Activated T-helper 1 cell treated with anti-CD3 and anti-CD28 coated beads, Interleukin-12 subunit alpha, Interleukin-12 subunit beta, Interleukin-2, Interleukin-4 antibody, amounts not matched to agents 30 ng/mL and 10 ng/mL and 1 ng/mL, durations not matched to agents 14 hours and 24 hours and 36 hours (primary cell): Measurements from ENCODE around the gene RNASE13. TPM values are rescaled to one million over a fixed set of nuclear protein-coding genes. Genes with fewer than 3 reads are reported as not detected.
"Not testable (repeated sequence)": the region's sequence is repeated elsewhere in the genome, so short reads cannot be mapped to it uniquely, and the experiment has no call there.

Source experiments
- DNase-seq: peaks from one replicate; pipeline ENCODE4 v3.0.0; 2021; ENCODE audit warnings: low spot score
- H3K27ac Mint-ChIP-seq: one replicate; pipeline ENCODE4 v1.8.0; 2021; ENCODE audit warnings: mild to moderate bottlenecking, mixed read lengths
- H3K27me3 Mint-ChIP-seq: one replicate; pipeline ENCODE4 v1.8.0; 2022; ENCODE audit warnings: mild to moderate bottlenecking, moderate library complexity, mixed read lengths; ENCODE audit not compliant: insufficient read depth
- H3K36me3 Mint-ChIP-seq: one replicate; pipeline ENCODE4 v1.8.0; 2021; ENCODE audit warnings: low read depth, mixed read lengths
- H3K4me1 Mint-ChIP-seq: one replicate; pipeline ENCODE4 v1.8.0; 2021; ENCODE audit warnings: low read depth, mixed read lengths
- H3K4me3 Mint-ChIP-seq: one replicate; pipeline ENCODE4 v1.8.0; 2021; ENCODE audit warnings: mild to moderate bottlenecking, moderate library complexity, mixed read lengths
- H3K9me3 Mint-ChIP-seq: one replicate; pipeline ENCODE4 v1.8.0; 2021; ENCODE audit warnings: mixed read lengths
- intact Hi-C: fragments of 100-400 bp; cut with micrococcal nuclease; formaldehyde crosslinking; loops from one replicate; pipeline ENCODE4 v1.15.1; 2024
- total RNA-seq: library from RNA; stranded (reverse); gene quantifications from 2 replicates; pipeline ENCODE4 v1.2.3, GENCODE V29; 2022

Gene RNASE13
- total RNA-seq, 1 donor from 2014 or later = not detected

DNA sequence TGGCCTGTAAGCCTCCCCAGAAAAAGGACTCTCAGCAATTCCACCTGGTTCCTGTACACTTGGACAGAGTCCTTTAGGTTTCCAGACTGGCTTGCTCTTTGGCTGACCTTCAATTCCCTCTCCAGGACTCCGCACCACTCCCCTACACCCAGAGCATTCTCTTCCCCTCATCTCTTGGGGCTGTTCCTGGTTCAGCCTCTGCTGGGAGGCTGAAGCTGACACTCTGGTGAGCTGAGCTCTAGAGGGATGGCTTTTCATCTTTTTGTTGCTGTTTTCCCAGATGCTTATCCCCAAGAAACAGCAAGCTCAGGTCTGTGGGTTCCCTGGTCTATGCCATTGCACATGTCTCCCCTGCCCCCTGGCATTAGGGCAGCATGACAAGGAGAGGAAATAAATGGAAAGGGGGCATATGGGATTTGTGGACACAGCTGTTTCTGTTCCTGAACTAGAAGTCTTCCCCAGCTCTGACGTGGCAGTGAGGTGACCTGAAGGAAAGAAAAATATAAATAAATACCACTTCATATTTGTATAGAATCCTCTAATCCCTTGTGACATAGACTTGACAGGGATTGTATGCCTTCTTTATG lies 8.9 kb upstream of the RNASE13 start:
- no peak overlapping the region for H3K4me3 Mint-ChIP-seq
- H3K4me1 Mint-ChIP-seq = no peaks in the 10 kb centered on the region
- intact Hi-C loops = no loop called here
- no peaks in the 10 kb centered on the region for H3K36me3 Mint-ChIP-seq
- no peak overlapping the region for H3K27ac Mint-ChIP-seq
- peaks cover 18% of the 10 kb centered on the region for H3K27me3 Mint-ChIP-seq
- no peak for DNase-seq
- no peaks in the 10 kb centered on the region for H3K9me3 Mint-ChIP-seq

DNA sequence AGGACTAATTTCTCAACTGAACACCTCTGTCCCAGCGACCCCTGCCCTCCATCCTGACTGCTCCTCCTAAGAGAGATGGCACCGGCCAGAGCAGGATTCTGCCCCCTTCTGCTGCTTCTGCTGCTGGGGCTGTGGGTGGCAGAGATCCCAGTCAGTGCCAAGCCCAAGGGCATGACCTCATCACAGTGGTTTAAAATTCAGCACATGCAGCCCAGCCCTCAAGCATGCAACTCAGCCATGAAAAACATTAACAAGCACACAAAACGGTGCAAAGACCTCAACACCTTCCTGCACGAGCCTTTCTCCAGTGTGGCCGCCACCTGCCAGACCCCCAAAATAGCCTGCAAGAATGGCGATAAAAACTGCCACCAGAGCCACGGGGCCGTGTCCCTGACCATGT lies 8.3 kb upstream of the RNASE13 start:
- Mint-ChIP-seq H3K4me3 (no peak overlapping the region), H3K4me1 (no peaks in the 10 kb centered on the region), H3K27ac (no peak overlapping the region), H3K36me3 (no peaks in the 10 kb centered on the region), H3K27me3 (peaks cover 20% of the 10 kb centered on the region), H3K9me3 (no peaks in the 10 kb centered on the region)
- intact Hi-C loops = no loop called here
- DNase-seq = no peak

DNA sequence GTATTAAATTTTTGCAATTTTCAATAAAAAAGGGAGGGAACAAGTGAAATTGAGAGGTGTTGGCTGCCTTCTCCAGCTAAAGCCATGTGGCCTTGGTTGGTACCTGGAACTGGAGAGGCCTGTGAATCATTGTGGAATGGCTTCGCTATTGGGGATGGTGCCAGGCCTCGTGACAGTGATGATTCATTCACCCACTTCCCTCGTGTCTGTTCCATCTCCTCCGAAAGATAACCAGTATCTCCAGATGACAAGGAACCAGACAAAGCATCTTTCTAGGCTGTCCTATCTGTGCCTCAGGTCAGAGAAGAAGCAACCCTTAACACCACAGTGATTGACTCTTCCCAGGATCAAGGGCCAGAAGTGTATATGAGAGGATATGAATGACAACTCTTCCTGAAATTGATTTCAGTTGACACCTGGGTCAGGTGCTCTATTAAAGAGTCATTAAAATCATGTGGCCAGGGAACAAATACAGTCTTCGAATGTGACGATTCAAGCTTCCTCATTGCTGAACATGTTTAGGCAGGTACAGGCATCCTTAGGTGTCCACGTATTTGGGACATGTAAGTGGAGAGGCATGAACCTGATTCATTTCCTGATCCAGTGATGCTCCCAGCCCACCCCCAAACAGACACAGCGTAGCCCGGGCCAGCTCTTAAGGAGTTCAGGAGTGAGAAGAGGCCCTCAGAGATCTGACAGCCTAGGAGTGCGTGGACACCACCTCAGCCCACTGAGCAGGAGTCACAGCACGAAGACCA lies 7.2 kb upstream of the RNASE13 start, which contains the start of gene RNASE7:
Gene RNASE7 (plus strand): TSS at position 687 of the 758 bp plus-strand sequence. CDS start 631 bp downstream, outside the sequence.
- no peaks in the 10 kb centered on the region for H3K36me3 Mint-ChIP-seq

DNA sequence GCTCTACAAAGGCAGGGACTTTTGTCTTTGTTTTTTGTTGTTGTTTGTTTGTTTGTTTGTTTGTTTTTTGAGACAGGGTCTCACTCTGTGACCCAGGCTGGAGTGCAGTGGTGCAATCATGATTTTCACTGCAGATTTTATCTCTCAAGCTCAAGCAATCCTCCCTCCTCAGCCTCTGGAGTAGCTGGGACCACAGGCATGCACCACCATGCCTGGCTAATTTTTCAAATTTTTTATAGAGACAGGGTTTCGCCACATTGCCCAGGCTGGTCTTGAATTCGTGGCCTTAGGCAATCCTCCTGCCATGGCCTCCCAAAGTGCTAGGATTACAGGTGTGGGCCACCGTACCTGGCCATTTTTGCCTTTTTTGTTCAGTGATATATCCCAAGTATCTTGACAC lies 6.3 kb upstream of the RNASE13 start:
- intact Hi-C loops = loop anchor here (1.0 kb wide), 1 partner anchor 27 kb away; no protein-coding TSS in a partner anchor
- not testable (repeated sequence) for H3K36me3 Mint-ChIP-seq, H3K4me3 Mint-ChIP-seq, DNase-seq, H3K9me3 Mint-ChIP-seq, H3K4me1 Mint-ChIP-seq, H3K27ac Mint-ChIP-seq
- H3K27me3 Mint-ChIP-seq = peaks cover 23% of the 10 kb centered on the region

More for the DNA sequence above, 7.2 kb upstream of the RNASE13 start, which contains the start of gene RNASE7:
- no peak for DNase-seq
- intact Hi-C loops = no loop called here
- Mint-ChIP-seq H3K4me1 (no peaks in the 10 kb centered on the region), H3K4me3 (no peak within 1 kb of the TSS), H3K9me3 (no peaks in the 10 kb centered on the region), H3K27me3 (peaks cover 20% of the 10 kb centered on the region), H3K27ac (no peak within 1 kb of the TSS)

DNA sequence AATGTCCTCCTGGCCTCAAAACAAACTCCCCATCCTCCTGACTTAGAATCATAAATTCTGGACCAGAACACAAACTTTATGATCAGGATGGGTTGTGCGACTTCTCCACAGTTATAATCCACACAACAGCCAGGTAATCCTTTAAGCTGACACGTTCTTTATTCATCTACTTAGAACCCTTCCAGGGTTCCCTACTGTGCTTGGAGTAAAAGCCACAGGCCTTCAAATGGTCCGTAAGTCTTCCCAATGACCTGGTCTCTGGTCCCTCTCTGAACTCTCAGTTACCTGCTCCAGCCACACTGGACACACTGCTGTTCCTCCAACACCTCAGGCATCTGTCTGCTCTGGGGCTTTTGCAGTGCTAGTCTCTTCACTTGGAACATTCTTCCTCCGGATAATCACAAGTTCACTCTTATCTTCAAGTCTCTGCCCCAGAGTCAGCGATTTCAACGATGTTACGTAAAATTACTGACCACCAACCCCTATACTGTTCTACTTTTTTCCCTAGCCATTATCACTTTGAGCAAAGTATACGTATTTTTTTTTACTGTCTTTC lies 5.8 kb upstream of the RNASE13 start:
- Mint-ChIP-seq H3K36me3 (no peaks in the 10 kb centered on the region), H3K27me3 (peaks cover 23% of the 10 kb centered on the region), H3K9me3 (no peaks in the 10 kb centered on the region), H3K4me1 (no peaks in the 10 kb centered on the region), H3K4me3 (no peak overlapping the region), H3K27ac (no peak overlapping the region)
- DNase-seq = no peak
- intact Hi-C loops = loop anchor here (1.0 kb wide), 1 partner anchor 26 kb away; no protein-coding TSS in a partner anchor

DNA sequence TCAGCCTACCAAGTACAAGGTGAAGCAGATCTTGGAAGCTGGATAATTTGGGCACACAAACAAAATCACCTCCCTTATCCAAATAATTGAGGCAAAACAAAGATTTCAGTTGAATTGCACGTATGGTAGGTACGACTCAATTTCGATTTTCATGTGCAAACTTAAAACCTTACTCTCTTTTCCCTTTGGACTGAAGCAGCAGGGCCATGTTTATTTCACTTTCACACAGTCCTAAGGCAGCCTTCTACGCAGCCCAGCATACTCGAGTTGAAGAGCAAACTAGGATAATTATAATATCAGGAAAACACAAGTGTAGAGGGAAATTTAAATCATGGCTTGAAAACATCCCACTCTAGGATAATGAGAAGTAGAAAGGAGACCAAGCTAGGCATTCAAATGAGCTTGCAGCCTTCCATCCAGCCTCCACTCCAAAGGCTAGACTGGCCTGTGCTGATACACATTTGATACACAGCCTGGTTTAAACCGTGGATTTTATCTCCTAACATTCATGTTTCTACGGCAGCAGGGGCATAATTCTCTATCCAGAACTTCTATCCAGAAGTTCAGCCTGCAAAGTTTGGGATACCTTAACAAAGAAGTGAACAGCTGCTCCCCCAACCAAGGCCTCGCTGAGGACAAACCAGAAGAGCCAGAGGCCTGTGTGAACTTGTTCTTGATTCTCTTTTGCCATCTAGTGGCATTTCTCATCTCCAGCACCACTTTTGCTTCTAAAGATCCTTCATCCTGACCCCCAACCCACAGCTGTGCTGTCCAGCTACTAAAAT lies 5.2 kb upstream of the RNASE13 start:
- no peak overlapping the region for H3K27ac Mint-ChIP-seq
- intact Hi-C loops = loop anchor here (1.0 kb wide), 1 partner anchor 25 kb away; no protein-coding TSS in a partner anchor
- no peaks in the 10 kb centered on the region for H3K4me1 Mint-ChIP-seq
- no peak overlapping the region for H3K4me3 Mint-ChIP-seq
- no peaks in the 10 kb centered on the region for H3K36me3 Mint-ChIP-seq
- DNase-seq = no peak
- H3K27me3 Mint-ChIP-seq = peaks cover 20% of the 10 kb centered on the region
- no peaks in the 10 kb centered on the region for H3K9me3 Mint-ChIP-seq

DNA sequence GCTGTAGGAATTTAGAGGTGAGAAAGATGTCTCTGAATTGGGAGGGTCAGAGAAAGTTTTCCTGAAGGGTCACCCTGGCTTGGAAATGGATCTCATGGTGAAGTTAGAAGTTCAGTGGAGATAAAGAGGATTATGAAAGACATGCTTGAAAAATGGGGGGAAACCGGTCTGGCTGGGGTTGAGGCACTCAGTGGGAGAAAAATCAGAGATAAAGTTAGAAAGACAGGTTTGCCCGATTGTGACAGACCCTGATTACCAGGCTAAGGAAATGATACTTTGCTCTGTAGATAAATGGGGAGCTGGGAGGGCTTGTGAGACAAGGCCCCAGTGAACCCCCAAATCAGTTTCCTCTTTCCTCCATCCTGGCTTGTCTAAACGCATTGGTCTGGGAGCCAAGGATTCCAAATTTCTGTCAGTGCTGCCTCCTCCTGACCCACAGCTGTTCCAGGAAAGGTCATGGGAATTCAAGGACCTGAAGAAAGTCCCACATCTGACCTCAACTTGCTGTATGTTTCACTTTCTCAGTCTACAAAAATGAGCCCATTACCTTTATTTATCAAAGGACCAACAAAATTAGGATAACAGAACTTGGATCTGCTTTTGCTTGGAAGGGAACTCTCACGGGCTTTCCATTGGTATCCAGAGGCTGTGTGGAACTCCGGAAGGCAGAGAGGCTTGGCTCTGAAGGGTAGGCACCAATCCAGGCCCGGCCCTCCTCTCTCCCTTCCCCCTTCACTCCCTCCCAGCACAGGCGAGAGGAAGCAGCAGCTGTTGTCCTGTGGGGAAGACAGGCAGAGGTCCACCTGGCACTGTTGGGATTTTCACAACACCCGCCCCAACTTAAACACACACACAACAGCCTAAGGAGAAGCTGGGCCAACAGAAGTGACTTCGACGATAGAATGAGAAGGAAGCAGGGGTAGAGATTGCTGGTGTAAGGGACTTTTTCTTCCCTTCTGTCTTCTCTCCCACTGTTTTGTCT lies 4.1 kb upstream of the RNASE13 start:
- no peak for DNase-seq
- Mint-ChIP-seq H3K4me1 (no peaks in the 10 kb centered on the region), H3K36me3 (no peaks in the 10 kb centered on the region), H3K27ac (no peak overlapping the region), H3K4me3 (no peak overlapping the region), H3K27me3 (peaks cover 17% of the 10 kb centered on the region), H3K9me3 (no peaks in the 10 kb centered on the region)
- intact Hi-C loops = no loop called here

DNA sequence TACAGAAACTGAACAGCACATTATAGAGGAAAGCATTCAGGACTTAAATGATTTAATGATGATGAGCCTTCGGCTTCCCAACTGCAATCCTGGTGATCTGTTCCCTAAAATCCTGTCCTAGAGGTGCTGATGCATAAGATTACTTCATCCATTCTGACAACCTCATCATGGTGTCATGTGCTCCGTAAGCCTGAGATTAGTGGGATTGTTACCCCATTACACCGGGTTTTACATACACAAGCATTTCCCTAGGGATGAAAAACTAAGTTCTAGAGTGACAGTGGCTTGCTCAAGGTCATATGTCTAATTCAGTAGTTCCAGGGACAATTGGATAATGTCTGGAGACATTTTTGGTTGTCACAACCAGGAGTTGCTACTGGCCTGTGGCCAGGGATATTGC lies 2.5 kb upstream of the RNASE13 start:
- intact Hi-C loops = no loop called here
- Mint-ChIP-seq H3K36me3 (no peaks in the 10 kb centered on the region), H3K27ac (no peak overlapping the region), H3K27me3 (peaks cover 18% of the 10 kb centered on the region), H3K4me1 (no peaks in the 10 kb centered on the region), H3K9me3 (no peaks in the 10 kb centered on the region), H3K4me3 (no peak overlapping the region)
- DNase-seq = no peak

DNA sequence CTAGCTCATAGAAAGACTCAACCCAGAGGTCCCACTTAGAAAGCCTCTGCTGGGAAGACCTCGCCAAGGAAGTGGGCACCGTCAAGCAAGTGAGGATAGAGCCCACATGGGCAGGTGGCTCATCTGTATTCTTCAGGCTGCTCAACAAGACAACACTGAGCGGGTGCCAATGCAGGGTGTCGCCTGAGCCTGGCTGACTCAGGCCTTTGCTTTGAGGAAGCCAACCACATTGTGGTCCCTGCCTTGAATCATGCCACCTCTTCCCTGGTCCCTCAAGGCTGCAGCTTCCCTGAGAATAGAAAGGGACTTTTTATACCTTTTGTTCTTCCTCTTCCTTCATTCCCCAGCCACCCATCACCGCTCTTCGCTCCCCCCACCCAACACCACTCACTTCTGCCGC lies 2.1 kb upstream of the RNASE13 start:
- peaks cover 21% of the 10 kb centered on the region for H3K27me3 Mint-ChIP-seq
- no peak for DNase-seq
- no peak overlapping the region for H3K4me3 Mint-ChIP-seq
- no peaks in the 10 kb centered on the region for H3K9me3 Mint-ChIP-seq
- H3K4me1 Mint-ChIP-seq = no peaks in the 10 kb centered on the region
- H3K27ac Mint-ChIP-seq = no peak overlapping the region
- intact Hi-C loops = no loop called here
- no peaks in the 10 kb centered on the region for H3K36me3 Mint-ChIP-seq

DNA sequence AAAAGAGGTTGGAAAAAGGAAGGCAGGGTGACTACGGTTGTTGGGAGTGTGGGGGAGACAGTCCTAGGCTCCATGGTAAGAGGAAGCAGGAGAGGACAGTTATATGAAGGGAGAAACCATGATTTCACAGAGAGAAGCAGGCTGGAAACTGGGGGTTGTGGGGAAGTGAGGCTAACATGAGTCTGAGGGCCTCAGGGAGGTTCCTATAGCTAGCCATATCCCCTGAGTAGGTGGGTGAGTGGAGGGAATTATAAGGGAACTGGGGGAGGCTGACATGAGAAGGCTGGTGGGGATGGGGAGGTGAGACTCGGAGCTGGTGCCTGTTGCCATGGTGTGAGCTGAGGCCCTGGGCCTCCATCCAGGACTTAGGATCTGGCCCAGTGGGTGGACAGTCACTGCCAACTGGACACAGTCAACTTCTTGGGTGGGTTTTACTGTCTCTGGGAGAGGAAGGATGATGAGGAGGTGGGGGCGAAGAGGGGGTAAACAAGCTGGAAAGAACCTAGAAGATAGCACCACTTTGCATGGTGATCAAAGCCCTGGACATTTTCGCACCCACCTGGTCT lies 1.4 kb downstream of the RNASE13 start:
- Mint-ChIP-seq H3K27ac (no peak overlapping the region), H3K9me3 (no peaks in the 10 kb centered on the region), H3K4me1 (no peaks in the 10 kb centered on the region), H3K4me3 (no peak overlapping the region), H3K36me3 (no peaks in the 10 kb centered on the region), H3K27me3 (peaks cover 24% of the 10 kb centered on the region)
- intact Hi-C loops = no loop called here
- DNase-seq = no peak

DNA sequence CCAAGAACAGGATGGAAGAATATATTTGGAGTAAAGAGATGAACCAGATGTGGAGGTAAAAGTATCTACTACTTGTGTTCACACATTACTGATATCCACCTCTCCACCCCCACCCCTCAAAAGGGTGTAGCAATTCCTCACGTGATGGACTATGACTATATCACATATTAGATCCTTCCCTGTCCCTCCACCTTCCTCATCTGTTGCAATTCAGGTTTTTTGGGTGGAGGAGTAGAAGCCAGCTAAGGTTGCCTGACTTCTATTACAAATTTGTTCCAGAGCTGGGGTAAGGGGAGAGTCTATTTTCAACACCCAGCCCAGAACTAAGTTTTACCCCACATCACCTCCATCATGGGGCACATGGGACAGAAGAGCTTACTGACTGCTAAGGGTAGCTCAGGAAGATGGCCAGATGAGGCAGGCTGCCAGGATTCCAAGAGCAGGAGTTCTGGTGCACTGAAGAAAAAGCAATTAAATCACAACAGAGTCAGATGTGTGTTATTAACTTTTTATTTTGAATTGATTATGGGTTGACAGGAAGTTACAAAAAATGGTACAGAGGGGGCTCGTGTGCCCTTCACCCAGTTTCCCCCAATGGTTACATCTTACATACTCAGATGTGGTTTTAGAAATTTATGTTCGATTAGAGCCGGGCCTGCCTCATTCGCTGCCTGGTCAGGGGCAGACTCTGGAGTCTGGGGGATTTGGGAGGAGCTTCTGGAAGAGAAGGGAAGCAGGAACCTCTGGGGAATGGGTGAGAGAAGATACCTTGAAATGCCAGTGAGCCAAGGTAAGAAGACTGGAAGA lies 2.1 kb downstream of the RNASE13 start:
- no peaks in the 10 kb centered on the region for H3K4me1 Mint-ChIP-seq
- peaks cover 23% of the 10 kb centered on the region for H3K27me3 Mint-ChIP-seq
- H3K27ac Mint-ChIP-seq = no peak overlapping the region
- H3K36me3 Mint-ChIP-seq = no peaks in the 10 kb centered on the region
- intact Hi-C loops = no loop called here
- H3K4me3 Mint-ChIP-seq = no peak overlapping the region
- H3K9me3 Mint-ChIP-seq = no peaks in the 10 kb centered on the region
- no peak for DNase-seq
